HG02759 (cell line): Measurements from ENCODE around the gene SLC24A5.
A peak's percentile ranks its signal among the peaks of the same experiment; 100 is the strongest.

Experiments used
- ATAC-seq: cut with Tn5 transposase; IDR thresholded peaks from one replicate; pipeline ENCODE4 v1.9.1; 2021; ENCODE audit warnings: mild to moderate bottlenecking, moderate library complexity; ENCODE audit not compliant: unreplicated experiment

SLC24A5 gene

GRCh38 chr15:48120745-48121144, at the start of gene SLC24A5:
TSS of gene SLC24A5 (plus strand) at chr15:48120990. CDS start at chr15:48121045, 55 bp downstream.
- no peak for ATAC-seq

GRCh38 chr15:48072941-48073340, 47.8 kb upstream of the SLC24A5 start:
- ATAC-seq: no peak

- ATAC-seq: no peak
Observed at GRCh38 chr15:48073881-48074280, 46.9 kb upstream of the SLC24A5 start.

- no peak for ATAC-seq
Observed at GRCh38 chr15:48076454-48076853, 44.3 kb upstream of the SLC24A5 start.

- no peak for ATAC-seq
Observed at GRCh38 chr15:48077616-48078184, 43.1 kb upstream of the SLC24A5 start.

GRCh38 chr15:48084759-48085590, 35.8 kb upstream of the SLC24A5 start:
- ATAC-seq: no peak

GRCh38 chr15:48085591-48085930, 35.2 kb upstream of the SLC24A5 start:
- no peak for ATAC-seq

- no peak for ATAC-seq
Observed at GRCh38 chr15:48086133-48086532, 34.7 kb upstream of the SLC24A5 start.

- ATAC-seq: no peak
Observed at GRCh38 chr15:48086576-48086975, 34.2 kb upstream of the SLC24A5 start.

- no peak for ATAC-seq
Observed at GRCh38 chr15:48087844-48088243, 32.9 kb upstream of the SLC24A5 start.

GRCh38 chr15:48089702-48090101, 31.1 kb upstream of the SLC24A5 start:
- no peak for ATAC-seq

GRCh38 chr15:48090115-48090514, 30.7 kb upstream of the SLC24A5 start:
- no peak for ATAC-seq

GRCh38 chr15:48090666-48091065, 30.1 kb upstream of the SLC24A5 start:
- ATAC-seq: no peak

GRCh38 chr15:48091522-48091921, 29.3 kb upstream of the SLC24A5 start:
- ATAC-seq: no peak

- ATAC-seq: peak; percentile 65
Observed at GRCh38 chr15:48096355-48096786, 24.4 kb upstream of the SLC24A5 start.

GRCh38 chr15:48096813-48097212, 24.0 kb upstream of the SLC24A5 start:
- ATAC-seq: no peak

- no peak for ATAC-seq
Observed at GRCh38 chr15:48097264-48097663, 23.5 kb upstream of the SLC24A5 start.

- no peak for ATAC-seq
Observed at GRCh38 chr15:48101376-48101961, 19.3 kb upstream of the SLC24A5 start.

GRCh38 chr15:48102167-48102566, 18.6 kb upstream of the SLC24A5 start:
- ATAC-seq: no peak

GRCh38 chr15:48103647-48104046, 17.1 kb upstream of the SLC24A5 start:
- ATAC-seq: no peak

GRCh38 chr15:48105936-48106335, 14.9 kb upstream of the SLC24A5 start:
- ATAC-seq: no peak

GRCh38 chr15:48109212-48109611, 11.6 kb upstream of the SLC24A5 start:
- no peak for ATAC-seq
